H1 (cell line): ENCODE measurements around the gene PDE1C. TPM values are rescaled to one million over a fixed set of nuclear protein-coding genes. Genes with fewer than 3 reads are reported as not detected.

Experiments used
- CTCF ChIA-PET: fragments of 300-600 bp; sonication (Branson Sonifier 250); formaldehyde crosslinking; loops from one replicate; lab custom pipeline; 2021; ENCODE audit not compliant: partially characterized antibody; lab: Charles Lee
- POLR2A ChIA-PET: fragments of 300-600 bp; sonication (Branson Sonifier 250); formaldehyde crosslinking; loops from one replicate; lab custom pipeline; 2021; ENCODE audit warnings: inconsistent platforms; ENCODE audit not compliant: partially characterized antibody; lab: Charles Lee
- DNase-seq, 2 experiments: peaks; one replicate each; pipeline versions ENCODE4 v3.0.0 to v3.0.0-alpha.2; 2010 to 2022; ENCODE audit warnings: low spot score in 2 of 2, low read depth in 1 of 2, mixed read lengths in 1 of 2
- FAIRE-seq: peaks from 2 replicates; lab custom pipeline; 2011; peaks lifted over from hg19 to GRCh38; lab: Jason Lieb, UNC
- H2AFZ ChIP-seq: 2 replicates; pipeline ENCODE4 v1.8.1; 2012; ENCODE audit warnings: low read length, inconsistent platforms
- H2AK5ac ChIP-seq: 2 replicates; pipeline ENCODE4 v1.6.1; 2013; ENCODE audit warnings: low read depth, low read length
- H2BK120ac ChIP-seq: replicated peaks from 2 replicates; pipeline ENCODE3; 2013; ENCODE audit warnings: low read depth, low read length, inconsistent platforms
- H2BK12ac ChIP-seq: 2 replicates; pipeline ENCODE4 v1.6.1; 2013; ENCODE audit warnings: low read depth, low read length
- H2BK15ac ChIP-seq: 2 replicates; pipeline ENCODE4 v1.6.1; 2013; ENCODE audit warnings: low read length
- H2BK20ac ChIP-seq: 2 replicates; pipeline ENCODE4 v1.6.1; 2013; ENCODE audit warnings: low read length
- H2BK5ac ChIP-seq: 2 replicates; pipeline ENCODE4 v1.6.1; 2013; ENCODE audit warnings: low read depth, low read length
- H3K14ac ChIP-seq: 2 replicates; pipeline ENCODE4 v1.6.1; 2013; ENCODE audit warnings: inconsistent platforms; ENCODE audit not compliant: insufficient read length
- H3K18ac ChIP-seq: 2 replicates; pipeline ENCODE4 v1.6.1; 2013; ENCODE audit warnings: low read length; ENCODE audit errors: extremely low read depth
- H3K23ac ChIP-seq: 2 replicates; pipeline ENCODE4 v1.6.1; 2013; ENCODE audit warnings: inconsistent platforms; ENCODE audit not compliant: insufficient read length
- H3K23me2 ChIP-seq: 2 replicates; pipeline ENCODE4 v1.6.1; 2013; ENCODE audit warnings: low read depth, low read length
- H3K27ac ChIP-seq: 2 replicates; pipeline ENCODE4 v1.6.1; 2011; ENCODE audit warnings: low read depth, low read length, inconsistent platforms
- H3K27me3 ChIP-seq, 4 experiments: replicated peaks in 1 of 4; 1 replicate in 1 of 4; 2 replicates in 3 of 4; pipeline versions ENCODE4 v1.6.1 to v1.8.1; 2011 to 2013; ENCODE audit warnings: low read length in 3 of 4, mild to moderate bottlenecking in 3 of 4, inconsistent platforms in 2 of 4, mixed read lengths in 2 of 4, moderate library complexity in 1 of 4; ENCODE audit not compliant: control insufficient read depth in 3 of 4, insufficient read depth in 3 of 4; ENCODE audit errors: extremely low read depth in 1 of 4
- H3K36me3 ChIP-seq, 4 experiments: 2 replicates each; pipeline versions ENCODE4 v1.6.1 to v1.8.1; 2011 to 2013; ENCODE audit warnings: mild to moderate bottlenecking in 4 of 4, low read length in 3 of 4, moderate library complexity in 2 of 4, control low read depth in 1 of 4, inconsistent platforms in 1 of 4; ENCODE audit not compliant: insufficient read depth in 4 of 4, control insufficient read depth in 2 of 4
- H3K4ac ChIP-seq: replicated peaks from 2 replicates; pipeline ENCODE3; 2013; ENCODE audit warnings: low read length, low read depth, mixed read lengths, inconsistent platforms; ENCODE audit not compliant: insufficient read length
- H3K4me1 ChIP-seq, 4 experiments: replicated peaks in 1 of 4; 1 replicate in 1 of 4; 2 replicates in 3 of 4; pipeline versions ENCODE4 v1.6.1 to v1.8.1; 2011 to 2013; ENCODE audit warnings: low read length in 3 of 4, inconsistent platforms in 2 of 4, mixed read lengths in 1 of 4; ENCODE audit not compliant: insufficient read depth in 4 of 4, control insufficient read depth in 3 of 4
- H3K4me2 ChIP-seq, 2 experiments: 2 replicates each; pipeline versions ENCODE4 v1.6.1 to v1.8.1; 2011 to 2013; ENCODE audit warnings: low read depth in 2 of 2, low read length in 2 of 2, control low read depth in 1 of 2, inconsistent platforms in 1 of 2, mild to moderate bottlenecking in 1 of 2; ENCODE audit not compliant: insufficient read depth in 1 of 2
- H3K4me3 ChIP-seq, 4 experiments: fragments of 200-600, 300-600 bp in 1 of 4; sonication (generic), shearing (Covaris generic), sonication (Bioruptor Twin) in 1 of 4; 2 replicates each; pipeline versions ENCODE4 v1.5.1 to v1.8.1; 2011 to 2016; ENCODE audit warnings: low read length in 4 of 4, low read depth in 3 of 4, control low read depth in 2 of 4, inconsistent platforms in 2 of 4, mild to moderate bottlenecking in 2 of 4, mixed read lengths in 1 of 4, moderate library complexity in 1 of 4; ENCODE audit not compliant: insufficient read depth in 2 of 4; ENCODE audit errors: extremely low read depth in 1 of 4
- H3K56ac ChIP-seq: replicated peaks from 2 replicates; pipeline ENCODE3; 2013; ENCODE audit warnings: low read depth, mild to moderate bottlenecking, mixed read lengths, low read length, inconsistent platforms; ENCODE audit not compliant: insufficient read length
- H3K79me1 ChIP-seq: 2 replicates; pipeline ENCODE4 v1.6.1; 2013; ENCODE audit warnings: low read depth, low read length, control low read depth
- H3K79me2 ChIP-seq, 2 experiments: 2 replicates each; pipeline versions ENCODE4 v1.6.1 to v1.8.1; 2012 to 2013; ENCODE audit warnings: low read length in 2 of 2, mild to moderate bottlenecking in 2 of 2, inconsistent platforms in 1 of 2; ENCODE audit not compliant: insufficient read depth in 2 of 2, control insufficient read depth in 1 of 2
- H3K9ac ChIP-seq, 4 experiments: replicated peaks in 1 of 4; 1 replicate in 1 of 4; 2 replicates in 3 of 4; pipeline versions ENCODE4 v1.6.1 to v1.8.1; 2011 to 2013; ENCODE audit warnings: low read depth in 3 of 4, low read length in 3 of 4, control low read depth in 2 of 4, mild to moderate bottlenecking in 2 of 4, moderate library complexity in 2 of 4, inconsistent platforms in 1 of 4; ENCODE audit errors: extremely low read depth in 1 of 4
- H3K9me3 ChIP-seq, 2 experiments: 2 replicates each; pipeline versions ENCODE4 v1.6.1 to v1.8.1; 2012 to 2013; ENCODE audit warnings: mild to moderate bottlenecking in 2 of 2, moderate library complexity in 2 of 2, control low read depth in 1 of 2, inconsistent platforms in 1 of 2, low read depth in 1 of 2, low read length in 1 of 2, mixed read lengths in 1 of 2; ENCODE audit not compliant: insufficient read depth in 2 of 2
- H4K20me1 ChIP-seq, 2 experiments: replicated peaks in 1 of 2; 2 replicates each; pipeline versions ENCODE3 to v1.8.1; 2011 to 2013; ENCODE audit warnings: inconsistent platforms in 2 of 2, low read length in 2 of 2, mild to moderate bottlenecking in 1 of 2; ENCODE audit not compliant: insufficient read depth in 2 of 2, control insufficient read depth in 1 of 2
- H4K5ac ChIP-seq: 2 replicates; pipeline ENCODE4 v1.6.1; 2013; ENCODE audit warnings: low read length, low read depth, mixed read lengths, inconsistent platforms; ENCODE audit not compliant: insufficient read length
- H4K8ac ChIP-seq: 2 replicates; pipeline ENCODE4 v1.8.0; 2013; ENCODE audit warnings: mild to moderate bottlenecking, moderate library complexity, low read length, inconsistent platforms; ENCODE audit not compliant: insufficient read depth; ENCODE audit errors: extremely low read depth
- H4K91ac ChIP-seq: replicated peaks from 2 replicates; pipeline ENCODE3; 2013; ENCODE audit warnings: low read length, mixed read lengths, inconsistent platforms; ENCODE audit not compliant: insufficient read length
- CHD1 ChIP-seq: IDR thresholded peaks from 2 replicates; pipeline ENCODE4 v1.6.1; 2012; ENCODE audit warnings: low read depth, low read length, improper control_type of control experiment
- CTBP2 ChIP-seq: IDR thresholded peaks from 2 replicates; pipeline ENCODE4 v1.7.0; 2011; ENCODE audit warnings: borderline replicate concordance, mild to moderate bottlenecking, moderate library complexity, mixed read lengths, low read length; ENCODE audit not compliant: insufficient read depth, insufficient read length
- EGR1 ChIP-seq: IDR thresholded peaks from 2 replicates; pipeline ENCODE4 v1.6.1; 2011; ENCODE audit warnings: low read depth, low read length, borderline replicate concordance
- EZH2 ChIP-seq: fragments of 200-600 bp; sonication (generic); IDR thresholded peaks from 2 replicates; pipeline ENCODE4 v1.7.1; 2012; ENCODE audit warnings: low read depth, mild to moderate bottlenecking, moderate library complexity, low read length, inconsistent platforms; ENCODE audit not compliant: severe bottlenecking
- HDAC6 ChIP-seq: IDR thresholded peaks from one replicate; pipeline ENCODE4 v1.7.1; 2012; ENCODE audit warnings: low read depth, mild to moderate bottlenecking, inconsistent platforms, low read length, moderate library complexity
- KDM1A ChIP-seq: fragments of 200-600, 300-600 bp; sonication (generic); IDR thresholded peaks from 2 replicates; pipeline ENCODE4 v1.7.1; 2016; ENCODE audit warnings: mild to moderate bottlenecking, low read length, borderline replicate concordance
- KDM5A ChIP-seq: fragments of 200-600 bp; IDR thresholded peaks from 2 replicates; pipeline ENCODE4 v1.7.1; 2012; ENCODE audit warnings: mild to moderate bottlenecking, low read length, inconsistent platforms, mixed read lengths
- NANOG ChIP-seq: IDR thresholded peaks from 2 replicates; pipeline ENCODE4 v1.6.1; 2011; ENCODE audit warnings: low read length, low read depth, mild to moderate bottlenecking, inconsistent platforms; ENCODE audit not compliant: insufficient read depth, poor library complexity, severe bottlenecking
- POLR2AphosphoS5 ChIP-seq: IDR thresholded peaks from 2 replicates; pipeline ENCODE4 v1.6.1; 2011; ENCODE audit warnings: low read depth, low read length
- SRF ChIP-seq: IDR thresholded peaks from 2 replicates; pipeline ENCODE4 v1.6.1; 2011; ENCODE audit warnings: mild to moderate bottlenecking, low read depth, low read length, moderate library complexity
- TAF7 ChIP-seq: optimal IDR thresholded peaks from 2 replicates; pipeline ENCODE3; 2011; ENCODE audit warnings: low read depth, mild to moderate bottlenecking, inconsistent platforms, low read length, moderate library complexity, borderline replicate concordance
- USF2 ChIP-seq: IDR thresholded peaks from 2 replicates; pipeline ENCODE4 v1.6.1; 2011; ENCODE audit warnings: low read length, improper control_type of control experiment
- WGBS, 2 experiments: shearing (Covaris generic) in 1 of 2; methylation state at CpG; one replicate each; pipeline versions ENCODE4 v1.1.6 to v1.1.7; 2013 to 2015; ENCODE audit warnings: low lambda C conversion rate in 2 of 2, mixed read lengths in 2 of 2, inconsistent platforms in 1 of 2, low coverage in 1 of 2, missing lambda C conversion rate in 1 of 2; ENCODE audit not compliant: insufficient replicate concordance in 2 of 2, insufficient coverage in 1 of 2, insufficient read length in 1 of 2; ENCODE audit errors: extremely low coverage in 1 of 2, missing lambda C conversion rate in 1 of 2; 5-methylcytosine and 5-hydroxymethylcytosine counted together
- polyA plus RNA-seq, 7 experiments: library from polyadenylated mRNA; depleted of rRNA in 3 of 7; stranded (reverse) in 5 of 7; unstranded in 2 of 7; fragments of >200 nt in 5 of 7; fragments of 200-250 nt in 2 of 7; gene quantifications; 1 replicate in 5 of 7; 2 replicates in 1 of 7; 4 replicates in 1 of 7; pipeline versions ENCODE4 v1.2.1 to v1.2.3, GENCODE V29; 2011 to 2013; ENCODE audit warnings: missing spikeins in 2 of 7, mixed read lengths in 2 of 7
- total RNA-seq: library from RNA; stranded (reverse); fragmentation: NEBNext Ultra II Directional; extraction: Animal tissue kit (Norgen Biotek cat#: 25700); gene quantifications from 2 replicates; pipeline ENCODE4 v1.2.1, GENCODE V29; 2021

The PDE1C gene
- total and polyA plus RNA-seq, 2 of the 8 experiments (the other 6 are each of a cell fraction or from before 2014, with no cell fraction given) = 0.11 to 1.1 TPM

- H3K4ac ChIP-seq = no peak overlapping the region
- no peak overlapping the region for H3K27ac ChIP-seq
- no peak overlapping the region for H3K9ac ChIP-seq
- no peak overlapping the region for H2AK5ac ChIP-seq
- H3K4me3 ChIP-seq = peak overlapping the region in 2 of 4 experiments; percentile 65 to 86; a peak in 4 of 8 replicates
- no peak for TF ChIP-seq TAF7
- TF ChIP-seq HDAC6 = no peak
- TF ChIP-seq POLR2AphosphoS5 = no peak
- no peak for TF ChIP-seq EGR1
- no peak for TF ChIP-seq EZH2
- TF ChIP-seq USF2 = no peak
- TF ChIP-seq CHD1 = no peak
- TF ChIP-seq NANOG = no peak
- no peak for TF ChIP-seq SRF
- TF ChIP-seq KDM1A = no peak
- TF ChIP-seq CTBP2 = no peak
- no peak for TF ChIP-seq KDM5A
- no peak overlapping the region for H2BK120ac ChIP-seq
- no peaks in the 10 kb centered on the region for H3K79me1 ChIP-seq
- no peaks in the 10 kb centered on the region for H4K20me1 ChIP-seq
- peaks cover 28 to 50% (median 43%) of the 10 kb centered on the region in 4 experiments for H3K27me3 ChIP-seq
- H2BK5ac ChIP-seq = no peak overlapping the region
- H2BK20ac ChIP-seq = no peak overlapping the region
- H2BK15ac ChIP-seq = no peak overlapping the region
- H3K9me3 ChIP-seq = no peaks in the 10 kb centered on the region
- no peak overlapping the region for H2BK12ac ChIP-seq
- no peak overlapping the region for H3K23ac ChIP-seq
- no peak overlapping the region for H3K18ac ChIP-seq
- no peaks in the 10 kb centered on the region for H3K79me2 ChIP-seq
- H3K4me1 ChIP-seq = no peaks in the 10 kb centered on the region; a peak in 1 of 7 replicates
- no peak overlapping the region for H4K91ac ChIP-seq
- H3K14ac ChIP-seq = no peak overlapping the region
- peak overlapping the region; percentile 83 to 94 for H3K4me2 ChIP-seq
- H4K8ac ChIP-seq = no peak overlapping the region
- no peak for DNase-seq
- ChIA-PET CTCF (interaction anchor here (1.0 to 1.3 kb wide), 4 partner anchors 10 to 289 kb away, joined by 3 to 5 read pairs (median 4); no protein-coding TSS in a partner anchor), POLR2A (interaction anchor here (1.3 kb wide), 1 partner anchor 9 kb away, joined by 4 read pairs; no protein-coding TSS in a partner anchor)
- H3K23me2 ChIP-seq = peaks cover 10% of the 10 kb centered on the region; the same call in 1 of the 2 replicates
- FAIRE-seq = no peak
- no peak overlapping the region for H2AFZ ChIP-seq
- no peaks in the 10 kb centered on the region for H3K36me3 ChIP-seq
- no peak overlapping the region for H3K56ac ChIP-seq
- no peak overlapping the region for H4K5ac ChIP-seq
- 32% methylated on average over 6 of the region's 6 CpGs; no CpG with 5 or more reads in 1 of the 2 experiments for WGBS, 2 experiments
Observed at GRCh38 chr7:32071466-32072091, 1.4 kb upstream of the PDE1C start.
